PC-9 (cell line): ENCODE results near the gene CAPN7. TPM values are rescaled to one million over a fixed set of nuclear protein-coding genes. Genes with fewer than 3 reads are reported as not detected.
"Not testable (repeated sequence)": the region's sequence is repeated elsewhere in the genome, so short reads cannot be mapped to it uniquely, and the experiment has no call there.

ENCODE experiments used
- BruUV-seq: library from RNA; stranded (reverse); fragments of 400-500 nt; replicated peaks from 2 replicates; lab custom pipeline; 2021; lab: Mats Ljungman, UMichigan
- CTCF ChIA-PET: fragments of 300-600 bp; sonication (Branson Sonifier 250); formaldehyde crosslinking; loops from one replicate; lab custom pipeline; 2022; ENCODE audit warnings: antibody characterized with exemption; lab: Charles Lee
- POLR2A ChIA-PET: fragments of 300-600 bp; sonication (Branson Sonifier 250); formaldehyde crosslinking; loops from one replicate; lab custom pipeline; 2022; ENCODE audit warnings: antibody characterized with exemption; ENCODE audit not compliant: unreplicated experiment; lab: Charles Lee
- DNase-seq, 2 experiments: peaks; one replicate each; pipeline versions ENCODE4 v3.0.0 to v3.0.0-alpha.2; 2015 to 2022; ENCODE audit warnings: mixed read lengths in 1 of 2
- H2AFZ ChIP-seq: fragments of 200-600 bp; sonication (generic); 2 replicates; pipeline ENCODE4 v1.8.1; 2017; ENCODE audit warnings: antibody characterized with exemption
- H3F3A ChIP-seq: fragments of 200-600 bp; sonication (generic); 2 replicates; pipeline ENCODE4 v1.8.1; 2017; ENCODE audit warnings: antibody characterized with exemption, mild to moderate bottlenecking, low read depth; ENCODE audit not compliant: insufficient read depth
- H3K27ac ChIP-seq: fragments of 200-600 bp; sonication (generic); 2 replicates; pipeline ENCODE4 v1.6.1; 2016; ENCODE audit warnings: mixed run types
- H3K27me3 ChIP-seq: fragments of 200-600 bp; sonication (generic); 2 replicates; pipeline ENCODE4 v1.6.1; 2016; ENCODE audit warnings: low read depth, mixed run types; ENCODE audit not compliant: insufficient read depth
- H3K36me3 ChIP-seq: fragments of 200-600 bp; sonication (generic); 2 replicates; pipeline ENCODE4 v1.6.1; 2016; ENCODE audit warnings: low read depth, mixed run types
- H3K4me1 ChIP-seq: fragments of 200-600 bp; sonication (generic); replicated peaks from 2 replicates; pipeline ENCODE4 v1.6.1; 2016; ENCODE audit warnings: mixed run types; ENCODE audit not compliant: insufficient read depth
- H3K4me2 ChIP-seq: fragments of 200-600 bp; sonication (generic); 2 replicates; pipeline ENCODE4 v1.6.1; 2017; ENCODE audit warnings: mixed run types
- H3K4me3 ChIP-seq: fragments of 200-600 bp; sonication (generic); 2 replicates; pipeline ENCODE4 v1.6.1; 2016; ENCODE audit warnings: mixed run types
- H3K79me2 ChIP-seq: fragments of 200-600 bp; sonication (generic); 2 replicates; pipeline ENCODE4 v1.6.1; 2017; ENCODE audit warnings: low read depth, mixed run types
- H3K9me2 ChIP-seq: fragments of 200-600 bp; sonication (generic); 2 replicates; pipeline ENCODE4 v1.8.1; 2017; ENCODE audit warnings: mild to moderate bottlenecking; ENCODE audit not compliant: insufficient read depth
- H3K9me3 ChIP-seq: fragments of 200-600 bp; sonication (generic); 2 replicates; pipeline ENCODE4 v1.8.1; 2016; ENCODE audit warnings: low read depth; ENCODE audit not compliant: insufficient read depth
- H4K20me1 ChIP-seq: fragments of 200-600 bp; sonication (generic); 2 replicates; pipeline ENCODE4 v1.8.1; 2017; ENCODE audit not compliant: insufficient read depth
- EZH2 ChIP-seq: fragments of 200-600 bp; sonication (generic); IDR thresholded peaks from 2 replicates; pipeline ENCODE4 v1.8.0; 2017; ENCODE audit warnings: antibody characterized with exemption, low read depth
- intact Hi-C: fragments of 100-400 bp; cut with micrococcal nuclease; formaldehyde crosslinking; loops from one replicate; pipeline ENCODE4 v1.10.0; 2022; ENCODE audit not compliant: unreplicated experiment
- total RNA-seq: library from RNA; stranded (reverse); gene quantifications from 2 replicates; pipeline ENCODE4 v1.2.3, GENCODE V29; 2021
- TF ChIP-seq, protein P1 (sequence below): fragments of 200-600 bp; sonication (generic); conservative IDR thresholded peaks from 2 replicates; pipeline ENCODE4 v1.6.1; 2017; ENCODE audit warnings: mixed run types, antibody characterized with exemption, mild to moderate bottlenecking, moderate library complexity

CAPN7 gene
- total RNA-seq, 1 experiment from 2014 or later = 28.5 TPM

DNA sequence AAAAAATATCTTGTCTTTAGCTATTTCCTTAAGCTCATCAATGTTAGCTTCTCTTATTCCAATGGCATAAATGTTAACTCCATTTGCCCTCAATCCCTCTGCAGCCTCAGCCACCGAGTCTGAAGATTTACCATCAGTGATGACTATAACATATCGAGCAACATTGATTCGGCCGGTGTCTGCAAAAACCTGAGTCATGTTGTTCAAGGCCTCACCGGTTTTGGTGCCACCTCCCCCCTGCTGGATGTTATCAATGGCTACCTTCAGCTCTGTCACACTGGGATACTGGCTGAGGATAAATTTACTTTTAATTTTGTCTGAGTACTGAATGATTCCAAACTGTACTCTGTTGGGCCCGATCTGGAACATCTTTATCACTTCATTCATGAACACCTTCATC, 41.0 kb upstream of the CAPN7 start:
- Histone ChIP-seq H2AFZ (no peak overlapping the region), H3K4me3 (no peak overlapping the region), H3K9me2 (no peaks in the 10 kb centered on the region), H3F3A (no peaks in the 10 kb centered on the region), H3K79me2 (no peaks in the 10 kb centered on the region), H4K20me1 (no peaks in the 10 kb centered on the region), H3K9me3 (no peaks in the 10 kb centered on the region), H3K4me1 (no peaks in the 10 kb centered on the region), H3K4me2 (no peak overlapping the region), H3K27ac (no peak overlapping the region), H3K36me3 (no peaks in the 10 kb centered on the region), H3K27me3 (no peaks in the 10 kb centered on the region; the same call in 1 of the 2 replicates)
- no TSS peak for BruUV-seq
- DNase-seq = no peak
- intact Hi-C loops = no loop called here
- POLR2A ChIA-PET = no interaction called here
- TF ChIP-seq, protein P1, sequence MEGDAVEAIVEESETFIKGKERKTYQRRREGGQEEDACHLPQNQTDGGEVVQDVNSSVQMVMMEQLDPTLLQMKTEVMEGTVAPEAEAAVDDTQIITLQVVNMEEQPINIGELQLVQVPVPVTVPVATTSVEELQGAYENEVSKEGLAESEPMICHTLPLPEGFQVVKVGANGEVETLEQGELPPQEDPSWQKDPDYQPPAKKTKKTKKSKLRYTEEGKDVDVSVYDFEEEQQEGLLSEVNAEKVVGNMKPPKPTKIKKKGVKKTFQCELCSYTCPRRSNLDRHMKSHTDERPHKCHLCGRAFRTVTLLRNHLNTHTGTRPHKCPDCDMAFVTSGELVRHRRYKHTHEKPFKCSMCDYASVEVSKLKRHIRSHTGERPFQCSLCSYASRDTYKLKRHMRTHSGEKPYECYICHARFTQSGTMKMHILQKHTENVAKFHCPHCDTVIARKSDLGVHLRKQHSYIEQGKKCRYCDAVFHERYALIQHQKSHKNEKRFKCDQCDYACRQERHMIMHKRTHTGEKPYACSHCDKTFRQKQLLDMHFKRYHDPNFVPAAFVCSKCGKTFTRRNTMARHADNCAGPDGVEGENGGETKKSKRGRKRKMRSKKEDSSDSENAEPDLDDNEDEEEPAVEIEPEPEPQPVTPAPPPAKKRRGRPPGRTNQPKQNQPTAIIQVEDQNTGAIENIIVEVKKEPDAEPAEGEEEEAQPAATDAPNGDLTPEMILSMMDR = no peak
- no peak for TF ChIP-seq EZH2
- CTCF ChIA-PET = interaction anchor here (0.6 kb wide), 1 partner anchor 1083 kb away, joined by 6 read pairs; no protein-coding TSS in a partner anchor

DNA sequence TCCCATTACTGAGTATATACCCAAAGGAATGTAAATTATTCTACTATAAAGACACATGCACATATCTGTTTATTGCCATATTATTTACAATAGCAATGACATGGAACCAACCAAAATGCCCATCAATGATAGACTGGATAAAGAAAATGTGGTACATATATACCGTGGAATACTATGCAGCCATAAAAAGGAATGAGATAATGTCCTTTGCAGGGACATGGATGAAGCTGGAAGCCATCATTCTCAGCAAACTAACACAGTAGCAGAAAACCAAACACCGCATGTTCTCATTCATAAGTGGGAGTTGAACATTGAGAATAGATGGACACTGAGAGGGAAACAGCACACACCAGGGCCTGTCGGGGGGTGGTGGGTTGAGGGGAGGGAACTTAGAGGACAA, 39.7 kb upstream of the CAPN7 start:
- H3K9me2 ChIP-seq, H3K4me3 ChIP-seq, H3K27me3 ChIP-seq, POLR2A ChIA-PET, H4K20me1 ChIP-seq, H3F3A ChIP-seq, intact Hi-C loops, H3K27ac ChIP-seq, H3K4me2 ChIP-seq, H3K36me3 ChIP-seq, H2AFZ ChIP-seq, CTCF ChIA-PET, H3K9me3 ChIP-seq, BruUV-seq, H3K4me1 ChIP-seq, H3K79me2 ChIP-seq, DNase-seq: not testable (repeated sequence)

DNA sequence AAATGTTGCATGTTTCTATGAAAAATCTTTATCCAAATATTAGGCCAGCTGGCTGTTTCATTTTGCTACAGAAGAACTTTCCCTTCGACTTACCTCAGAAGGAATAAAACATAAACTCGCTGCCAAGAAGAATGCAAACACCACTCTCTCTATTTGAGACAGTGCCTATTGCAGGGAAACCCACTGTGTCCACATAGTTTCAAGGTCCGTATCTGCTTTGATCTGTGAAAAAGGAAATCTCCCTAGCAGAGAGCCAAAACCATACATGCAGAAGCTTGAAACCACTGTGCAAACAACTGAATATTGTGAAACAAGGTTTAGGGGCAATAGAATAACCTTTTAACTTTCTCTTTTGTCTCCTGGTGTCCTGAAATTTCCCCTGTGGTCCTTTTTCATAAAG, 35.0 kb upstream of the CAPN7 start:
- ChIA-PET POLR2A (no interaction called here), CTCF (no interaction called here)
- Histone ChIP-seq H3K27me3 (peaks cover 39% of the 10 kb centered on the region), H4K20me1 (no peaks in the 10 kb centered on the region), H3K4me2 (0 out of 2 replicates have a peak overlapping the region, but pooled peaks have one; percentile 26), H2AFZ (no peak overlapping the region), H3K9me3 (no peaks in the 10 kb centered on the region), H3K79me2 (no peaks in the 10 kb centered on the region), H3K36me3 (no peaks in the 10 kb centered on the region), H3K9me2 (no peaks in the 10 kb centered on the region), H3K4me1 (no peaks in the 10 kb centered on the region), H3F3A (no peaks in the 10 kb centered on the region), H3K27ac (no peak overlapping the region), H3K4me3 (no peak overlapping the region)
- TF ChIP-seq EZH2 = no peak
- TF ChIP-seq, protein P1 = no peak
- intact Hi-C loops = no loop called here
- no TSS peak for BruUV-seq
- no peak for DNase-seq

DNA sequence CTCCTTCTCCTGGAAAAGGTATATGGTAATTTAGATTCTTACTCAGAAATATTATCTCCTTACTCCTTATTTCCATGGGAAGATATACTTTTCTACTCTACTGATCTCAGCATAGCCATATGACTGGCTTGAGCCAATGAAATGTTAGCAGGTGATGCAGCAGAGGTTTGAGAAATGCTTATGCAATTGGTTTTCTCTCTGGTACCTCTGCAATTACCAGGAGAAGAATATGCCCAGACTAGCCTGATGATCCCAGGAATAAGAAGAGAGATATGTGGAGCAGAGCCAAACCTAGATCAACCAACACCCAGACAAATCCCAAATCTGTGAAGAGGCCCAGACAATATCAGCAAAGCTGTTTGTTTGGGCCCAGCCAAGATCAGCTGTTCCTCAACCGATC, 33.2 kb upstream of the CAPN7 start:
- no peaks in the 10 kb centered on the region for H3K36me3 ChIP-seq
- H3F3A ChIP-seq = no peaks in the 10 kb centered on the region
- no peaks in the 10 kb centered on the region for H4K20me1 ChIP-seq
- peaks cover 44% of the 10 kb centered on the region for H3K27me3 ChIP-seq
- ChIA-PET CTCF (no interaction called here), POLR2A (no interaction called here)
- DNase-seq = no peak
- no TSS peak for BruUV-seq
- TF ChIP-seq, protein P1 = no peak
- no peak for TF ChIP-seq EZH2
- H3K27ac ChIP-seq = no peak overlapping the region
- no peak overlapping the region for H2AFZ ChIP-seq
- no peaks in the 10 kb centered on the region for H3K79me2 ChIP-seq
- H3K4me2 ChIP-seq = no peak overlapping the region
- H3K4me1 ChIP-seq = no peaks in the 10 kb centered on the region
- H3K4me3 ChIP-seq = no peak overlapping the region
- no peaks in the 10 kb centered on the region for H3K9me3 ChIP-seq
- H3K9me2 ChIP-seq = no peaks in the 10 kb centered on the region
- intact Hi-C loops = no loop called here
